Cardiac septum (tissue), 1 donor: ENCODE measurements around the gene PPP2R3B. TPM values are rescaled to one million over a fixed set of nuclear protein-coding genes. Genes with fewer than 3 reads are reported as not detected.
A peak's percentile ranks its signal among the peaks of the same experiment; 100 is the strongest.
"Not testable (repeated sequence)": the region's sequence is repeated elsewhere in the genome, so short reads cannot be mapped to it uniquely, and the experiment has no call there.

ENCODE experiments used
- DNase-seq: peaks from one replicate; pipeline ENCODE4 v3.0.0-alpha.2; 2020; ENCODE audit warnings: low spot score
- intact Hi-C: fragments of 100-400 bp; cut with DNase I; formaldehyde crosslinking; loops from one replicate; pipeline ENCODE4 v1.14.0; 2022
- total RNA-seq: library from RNA; stranded (reverse); fragmentation: NEBNext Ultra II Directional; extraction: Animal tissue kit (Norgen Biotek cat#: 25700); gene quantifications from one replicate; pipeline ENCODE4 v1.2.1, GENCODE V29; 2021
- donor health status: DM: no; HTN: no; CAD: no.

The PPP2R3B gene
- total RNA-seq, 1 donor from 2014 or later: 128 TPM

GRCh38 chrX:331151-331824, 55.4 kb downstream of the PPP2R3B start:
- DNase-seq: no peak
- intact Hi-C loops: no loop called here

DNA sequence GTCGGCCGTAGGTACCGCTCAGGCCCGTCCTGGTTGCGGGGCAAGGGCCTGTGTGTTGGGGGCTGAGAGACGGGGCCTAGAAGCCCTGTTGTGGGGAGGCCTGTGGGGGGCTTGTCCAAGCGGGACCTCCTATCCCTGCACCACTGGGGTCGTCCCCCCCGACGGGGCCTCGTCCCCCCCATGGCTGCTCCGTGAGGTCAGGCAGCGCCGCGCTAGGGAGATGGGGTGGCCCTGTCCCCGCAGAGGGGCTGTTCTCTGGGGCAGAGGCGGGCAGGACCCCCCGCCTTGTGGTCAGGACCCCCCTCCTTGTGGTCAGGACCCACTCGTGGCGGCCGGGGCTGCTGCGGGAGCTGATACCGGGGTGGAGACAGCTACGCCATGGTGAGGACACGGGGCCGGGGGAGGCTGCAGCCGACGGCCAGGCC, 56.0 kb downstream of the PPP2R3B start:
- intact Hi-C loops: no loop called here
- no peak for DNase-seq

- DNase-seq, intact Hi-C loops: not testable (repeated sequence)
Observed at GRCh38 chrX:330141-330725, 56.5 kb downstream of the PPP2R3B start.

GRCh38 chrX:329291-329910, 57.3 kb downstream of the PPP2R3B start:
- intact Hi-C loops: no loop called here
- DNase-seq: no peak

GRCh38 chrX:327660-328126, 59.0 kb downstream of the PPP2R3B start:
- intact Hi-C loops: no loop called here
- DNase-seq: no peak

- DNase-seq, intact Hi-C loops: not testable (repeated sequence)
Observed at GRCh38 chrX:324664-325063, 62.0 kb downstream of the PPP2R3B start.

DNA sequence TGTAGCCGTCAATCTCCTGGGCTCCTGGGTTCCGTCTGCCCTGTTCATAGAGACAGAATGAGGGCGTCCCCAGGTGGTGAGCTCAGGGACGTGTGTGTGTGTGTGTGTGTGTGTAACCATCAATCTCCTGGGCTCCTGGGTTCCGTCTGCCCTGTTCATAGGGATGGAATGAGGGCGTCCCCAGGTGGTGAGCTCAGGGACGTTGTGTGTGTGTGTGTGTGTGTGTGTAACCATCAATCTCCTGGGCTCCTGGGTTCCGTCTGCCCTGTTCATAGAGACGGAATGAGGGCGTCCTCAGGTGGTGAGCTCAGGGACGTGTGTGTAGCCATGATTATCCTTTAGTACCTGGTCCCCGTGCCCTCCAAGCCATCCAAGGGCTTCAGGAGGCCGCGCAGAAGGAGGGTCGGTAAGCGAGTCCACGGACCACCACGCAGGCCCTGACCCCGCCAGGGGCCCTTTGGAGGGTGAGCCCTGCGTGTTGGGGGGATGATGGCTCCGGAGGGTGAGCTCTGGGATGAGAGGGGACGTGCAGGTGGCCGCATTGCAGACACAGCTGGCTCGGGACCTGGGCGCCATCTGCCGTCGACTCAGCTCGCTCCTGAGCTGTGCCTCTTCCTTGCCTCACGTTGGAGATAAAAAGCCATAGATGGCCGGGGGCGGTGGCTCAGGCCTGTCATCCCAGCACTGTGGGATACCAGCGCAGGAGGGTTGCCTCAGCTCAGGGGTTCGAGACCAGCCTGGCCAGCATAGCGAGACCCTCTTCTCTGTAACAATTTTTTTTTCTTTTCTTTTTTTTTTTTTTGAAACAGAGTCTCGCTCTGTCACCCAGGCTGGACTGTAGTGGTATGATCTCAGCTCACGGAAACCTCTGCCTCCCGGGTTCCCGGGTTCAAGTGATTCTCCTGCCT, 62.7 kb downstream of the PPP2R3B start:
- no peak for DNase-seq
- intact Hi-C loops: no loop called here

DNA sequence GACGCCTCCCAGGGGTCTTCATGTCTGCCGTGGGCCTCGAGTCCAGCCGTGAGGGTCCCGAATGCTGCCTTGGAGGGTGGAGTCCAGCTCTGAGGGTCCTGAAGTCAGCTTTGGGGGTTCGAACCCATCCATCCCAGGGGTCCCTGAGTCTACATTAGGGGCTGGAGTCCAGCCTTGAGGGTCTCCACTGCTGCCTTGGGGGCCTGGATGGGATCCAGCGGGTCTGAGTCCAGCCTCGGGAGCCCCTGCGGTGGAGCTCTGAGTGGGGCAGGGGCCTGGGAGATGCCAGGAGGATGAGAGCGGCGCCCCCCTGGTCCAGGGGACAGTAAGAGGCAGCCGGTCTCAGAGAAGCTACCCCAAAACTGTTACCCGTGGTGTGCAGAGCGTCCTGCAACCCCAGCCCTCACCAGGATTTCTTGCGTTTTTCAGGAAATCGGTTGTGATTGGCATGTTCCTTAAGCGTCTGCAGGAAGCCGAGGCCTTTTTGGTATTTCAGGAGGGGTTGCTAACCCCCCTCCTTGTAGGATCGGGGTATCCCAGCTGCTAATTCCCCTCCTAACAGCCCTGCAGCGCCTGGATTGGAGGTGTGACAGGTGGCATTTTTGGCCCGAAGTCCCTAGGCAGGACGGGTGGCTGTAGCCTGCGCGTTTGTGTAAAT, 66.5 kb downstream of the PPP2R3B start:
- intact Hi-C loops: no loop called here
- peak; percentile 57 for DNase-seq

DNA sequence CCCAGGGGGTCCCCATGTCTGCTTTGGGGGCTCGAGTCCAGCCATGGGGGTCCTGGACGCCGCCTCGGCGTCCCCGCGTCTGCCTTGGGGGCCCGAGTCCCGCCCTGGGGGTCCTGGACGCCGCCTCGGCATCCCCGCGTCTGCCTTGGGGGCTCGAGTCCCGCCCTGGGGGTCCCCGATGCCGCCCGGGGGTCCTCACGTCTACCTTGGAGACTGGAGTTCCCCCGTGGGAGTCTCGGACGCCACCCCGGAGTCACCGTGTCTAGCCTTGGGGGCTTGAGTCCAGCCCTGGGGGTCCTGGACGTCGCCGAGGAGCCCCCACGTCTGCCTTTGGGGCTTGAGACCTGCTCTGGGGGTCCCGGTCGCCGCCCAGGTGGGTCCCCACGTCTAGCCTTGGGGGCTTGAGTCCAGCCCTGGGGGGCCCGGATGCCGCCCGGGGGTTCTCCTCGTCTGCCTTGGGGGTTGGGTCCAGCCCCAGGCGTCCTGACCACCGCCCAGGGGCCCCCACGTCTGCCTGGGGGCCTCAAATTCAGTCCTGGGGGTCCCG, 67.1 kb downstream of the PPP2R3B start:
- DNase-seq: peak; percentile 73
- intact Hi-C loops: loop anchor here (5.0 kb wide), 1 partner anchor 68 kb away; the partner anchor contains the start of gene PPP2R3B

DNA sequence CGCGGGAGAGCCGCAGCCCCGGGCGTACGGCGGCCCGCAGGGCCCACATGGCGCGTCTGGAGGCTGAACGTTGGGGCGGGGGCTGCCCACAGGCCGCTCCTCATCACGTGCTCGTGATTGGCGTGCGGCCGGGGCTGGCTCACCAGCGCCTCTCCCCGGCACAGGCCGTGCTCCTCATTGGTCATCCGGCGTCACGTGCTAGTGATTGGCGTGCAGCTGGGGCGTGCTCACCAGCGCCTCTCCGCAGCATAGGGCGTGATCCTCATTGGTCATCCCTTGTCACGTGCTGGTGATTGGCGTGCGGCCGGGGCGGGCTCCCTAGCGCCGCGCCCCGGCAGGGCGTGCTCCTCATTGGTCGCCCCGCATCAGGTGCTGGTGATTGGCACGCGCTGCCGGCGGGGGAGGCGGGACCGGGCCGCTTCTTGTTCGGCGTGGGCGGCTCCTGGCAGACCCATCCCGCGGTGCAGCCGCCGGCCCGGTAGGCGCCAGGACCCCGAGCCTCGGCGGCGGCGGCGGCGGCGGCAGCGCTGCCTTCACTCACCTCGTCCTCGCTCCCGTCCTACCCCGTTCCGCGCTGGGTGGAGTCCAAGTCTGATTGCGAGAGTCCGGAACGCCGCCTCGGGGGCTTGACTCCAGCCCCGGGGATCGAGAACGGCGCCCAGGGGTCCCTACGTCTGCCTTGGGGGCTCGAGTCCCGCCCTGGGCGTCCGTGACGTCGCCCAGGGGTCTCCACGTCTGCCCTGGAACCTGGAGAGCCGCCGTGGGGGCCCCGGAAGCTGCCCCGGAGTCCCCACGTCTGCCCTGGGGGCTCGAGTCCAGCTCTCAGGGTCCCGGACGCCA, 67.7 kb downstream of the PPP2R3B start, which contains the start of gene GTPBP6:
Gene GTPBP6 (minus strand): TSS at position 58 of the 840 bp plus-strand sequence. CDS start 9 bp downstream, at position 49.
- intact Hi-C loops: loop anchor here (5.0 kb wide), 1 partner anchor 68 kb away; the partner anchor contains the start of gene PPP2R3B
- DNase-seq: peak; percentile 100

- DNase-seq: peak; percentile 96
- intact Hi-C loops: loop anchor here (5.0 kb wide), 1 partner anchor 69 kb away; the partner anchor contains the start of gene PPP2R3B
Observed at GRCh38 chrX:318068-318738, 68.5 kb downstream of the PPP2R3B start.

- no peak for DNase-seq
- intact Hi-C loops: loop anchor here (5.0 kb wide), 1 partner anchor 70 kb away; the partner anchor contains the start of gene PPP2R3B
Observed at GRCh38 chrX:317424-318067, 69.2 kb downstream of the PPP2R3B start.

DNA sequence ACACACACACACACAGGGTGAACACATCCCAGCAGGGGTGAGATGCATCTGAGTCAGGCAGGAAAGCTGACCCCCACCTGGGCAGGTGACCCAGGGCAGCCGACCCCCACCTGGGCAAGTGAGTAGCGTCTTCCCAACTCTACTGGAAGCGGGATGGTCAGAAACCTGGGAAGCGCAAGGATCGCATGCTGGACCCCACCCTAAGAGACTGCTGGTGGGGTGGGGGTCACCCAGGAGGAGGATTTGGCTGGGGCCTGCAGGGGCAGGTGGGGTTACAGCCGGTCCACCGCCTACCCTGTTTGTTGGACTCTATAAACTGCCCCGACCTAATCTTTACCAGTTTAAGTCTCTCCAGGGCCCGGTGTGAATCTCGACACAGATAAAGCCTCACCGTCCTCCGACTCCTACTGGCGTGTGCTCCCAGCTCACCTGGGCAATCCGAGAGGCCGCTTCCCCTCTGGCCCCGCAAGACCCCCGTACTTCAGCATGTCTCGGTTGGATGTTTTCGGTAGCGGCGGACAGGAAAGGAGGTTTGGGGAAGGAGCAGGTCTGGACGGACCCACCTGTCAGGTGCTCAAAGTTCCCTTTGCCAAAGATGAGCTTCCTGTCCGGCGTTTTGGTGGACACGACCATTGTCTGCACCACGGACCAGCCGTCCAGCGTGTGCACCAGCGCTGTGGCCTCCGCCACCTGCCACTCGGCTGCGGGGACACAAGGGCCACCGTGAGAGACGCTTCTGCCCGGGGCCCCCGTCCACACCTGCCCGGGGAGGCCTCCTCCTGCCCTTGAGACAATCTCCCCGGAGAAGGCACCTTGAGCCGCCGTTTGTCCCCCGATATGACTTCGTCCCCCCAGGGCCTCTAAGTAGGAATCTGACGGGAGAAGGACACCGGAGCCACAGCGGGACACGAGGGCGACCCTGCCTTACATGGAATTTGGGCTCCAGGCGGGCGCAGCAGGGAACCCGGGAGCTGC, 70.1 kb downstream of the PPP2R3B start:
- DNase-seq: no peak
- intact Hi-C loops: loop anchor here (5.0 kb wide), 1 partner anchor 71 kb away; the partner anchor contains the start of gene PPP2R3B

- DNase-seq: no peak
- intact Hi-C loops: loop anchor here (5.0 kb wide), 1 partner anchor 72 kb away; the partner anchor contains the start of gene PPP2R3B
Observed at GRCh38 chrX:314781-315595, 71.7 kb downstream of the PPP2R3B start.

DNA sequence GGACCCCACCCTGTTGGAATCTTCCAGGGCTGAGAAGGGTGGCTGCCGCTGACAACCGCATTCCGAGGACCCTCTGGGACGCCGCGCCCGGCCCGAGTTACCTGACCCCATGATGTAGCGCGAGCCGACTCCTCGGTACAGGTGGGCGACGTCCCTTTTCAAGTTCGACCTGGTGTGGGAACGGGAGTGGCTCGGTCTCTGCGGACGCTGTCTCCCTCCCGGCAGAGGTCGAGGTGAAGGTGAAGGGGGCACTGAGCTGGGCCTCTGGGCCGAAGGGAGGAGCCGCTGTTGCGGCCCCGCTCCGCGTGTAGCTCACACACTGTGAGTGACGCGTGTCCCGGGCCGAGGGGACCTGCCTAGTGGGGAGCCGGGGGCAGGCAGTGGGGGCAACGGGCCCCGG, 72.7 kb downstream of the PPP2R3B start:
- intact Hi-C loops: no loop called here
- no peak for DNase-seq
